Keratinocyte (primary cell): Measurements from ENCODE around the gene S100A12.

Experiments used
- EZH2 ChIP-seq: IDR thresholded peaks from one replicate; pipeline ENCODE4 v1.6.1; 2012; ENCODE audit warnings: inconsistent platforms, mild to moderate bottlenecking, low read length, moderate library complexity
- TF ChIP-seq, protein P1 (sequence below), 3 experiments: IDR thresholded peaks in 1 of 3; conservative IDR thresholded peaks in 1 of 3; optimal IDR thresholded peaks in 1 of 3; 2 replicates in 2 of 3; 3 replicates in 1 of 3; pipeline versions ENCODE3 to v1.5.1; 2011; ENCODE audit warnings: low read length in 3 of 3, mild to moderate bottlenecking in 3 of 3, moderate library complexity in 2 of 3, control low read depth in 1 of 3, inconsistent platforms in 1 of 3; ENCODE audit not compliant: insufficient read depth in 2 of 3; ENCODE audit errors: extremely low read depth in 1 of 3

DNA sequence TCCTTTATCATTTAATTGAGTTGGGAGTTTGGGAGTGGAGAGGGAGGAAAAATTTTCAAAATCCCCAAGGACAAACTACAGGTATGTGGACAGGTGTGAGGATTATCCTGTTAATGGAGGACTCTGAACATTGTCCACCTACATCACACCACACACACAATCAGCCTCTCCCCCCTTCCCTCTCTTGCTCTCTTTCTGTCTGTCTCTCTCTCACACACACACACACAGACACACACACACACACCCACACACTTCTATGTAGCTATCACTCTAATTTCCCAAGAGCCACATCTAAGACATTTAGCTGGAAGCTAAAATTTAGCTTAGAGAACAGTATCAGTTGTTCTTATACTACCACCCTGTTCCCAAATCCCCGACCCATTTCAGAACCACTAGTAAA lies 14.0 kb upstream of the S100A12 start:
- TF ChIP-seq, protein P1, sequence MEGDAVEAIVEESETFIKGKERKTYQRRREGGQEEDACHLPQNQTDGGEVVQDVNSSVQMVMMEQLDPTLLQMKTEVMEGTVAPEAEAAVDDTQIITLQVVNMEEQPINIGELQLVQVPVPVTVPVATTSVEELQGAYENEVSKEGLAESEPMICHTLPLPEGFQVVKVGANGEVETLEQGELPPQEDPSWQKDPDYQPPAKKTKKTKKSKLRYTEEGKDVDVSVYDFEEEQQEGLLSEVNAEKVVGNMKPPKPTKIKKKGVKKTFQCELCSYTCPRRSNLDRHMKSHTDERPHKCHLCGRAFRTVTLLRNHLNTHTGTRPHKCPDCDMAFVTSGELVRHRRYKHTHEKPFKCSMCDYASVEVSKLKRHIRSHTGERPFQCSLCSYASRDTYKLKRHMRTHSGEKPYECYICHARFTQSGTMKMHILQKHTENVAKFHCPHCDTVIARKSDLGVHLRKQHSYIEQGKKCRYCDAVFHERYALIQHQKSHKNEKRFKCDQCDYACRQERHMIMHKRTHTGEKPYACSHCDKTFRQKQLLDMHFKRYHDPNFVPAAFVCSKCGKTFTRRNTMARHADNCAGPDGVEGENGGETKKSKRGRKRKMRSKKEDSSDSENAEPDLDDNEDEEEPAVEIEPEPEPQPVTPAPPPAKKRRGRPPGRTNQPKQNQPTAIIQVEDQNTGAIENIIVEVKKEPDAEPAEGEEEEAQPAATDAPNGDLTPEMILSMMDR (optimal IDR thresholded peaks at IDR 0.05 in 1 of 3, IDR thresholded peaks at IDR 0.05 in 1 of 3, conservative IDR thresholded peaks at IDR 0.05 in 1 of 3; ENCODE audit: extremely low read depth in 1 of 3, insufficient read depth in 2 of 3, low read length in 3 of 3): no peak
- no peak for TF ChIP-seq EZH2
